GM21390 (cell line): ENCODE results near the gene AQP12A.

Experiments
- ATAC-seq: cut with Tn5 transposase; IDR thresholded peaks from one replicate; pipeline ENCODE4 v1.9.1; 2021; ENCODE audit not compliant: unreplicated experiment

The AQP12A gene

GRCh38 chr2:240704651-240705050, 13.0 kb downstream of the AQP12A start:
- no peak for ATAC-seq

- no peak for ATAC-seq
Measured at GRCh38 chr2:240705204-240705791, 13.6 kb downstream of the AQP12A start.

GRCh38 chr2:240707043-240707756, 15.5 kb downstream of the AQP12A start:
- no peak for ATAC-seq

GRCh38 chr2:240707821-240708220, 16.2 kb downstream of the AQP12A start:
- no peak for ATAC-seq

- ATAC-seq = no peak
Measured at GRCh38 chr2:240708457-240708856, 16.8 kb downstream of the AQP12A start.

GRCh38 chr2:240711296-240711695, 19.6 kb downstream of the AQP12A start:
- no peak for ATAC-seq

GRCh38 chr2:240711701-240712100, 20.0 kb downstream of the AQP12A start:
- no peak for ATAC-seq

- no peak for ATAC-seq
Measured at GRCh38 chr2:240712121-240712520, 20.5 kb downstream of the AQP12A start.

- ATAC-seq = no peak
Measured at GRCh38 chr2:240713071-240713927, 21.6 kb downstream of the AQP12A start.

- ATAC-seq = no peak
Measured at GRCh38 chr2:240713928-240714746, 22.5 kb downstream of the AQP12A start.

- ATAC-seq = no peak
Measured at GRCh38 chr2:240714747-240715725, 23.4 kb downstream of the AQP12A start.

- no peak for ATAC-seq
Measured at GRCh38 chr2:240716130-240716798, 24.6 kb downstream of the AQP12A start.

GRCh38 chr2:240717181-240717641, 25.5 kb downstream of the AQP12A start:
- ATAC-seq = no peak

- no peak for ATAC-seq
Measured at GRCh38 chr2:240717681-240718581, 26.3 kb downstream of the AQP12A start.

GRCh38 chr2:240718896-240719490, 27.3 kb downstream of the AQP12A start:
- ATAC-seq = no peak

- ATAC-seq = no peak
Measured at GRCh38 chr2:240719676-240720545, 28.2 kb downstream of the AQP12A start.
